Hematopoietic multipotent progenitor cell treated with erythropoietin and hydrocortisone succinate and interleukin-3 and kit ligand, for 4 days (in vitro differentiated cells): Measurements from ENCODE around the gene CCL11.
"Not testable (repeated sequence)": the region's sequence is repeated elsewhere in the genome, so short reads cannot be mapped to it uniquely, and the experiment has no call there.

ENCODE experiments used
- DNase-seq: peaks from one replicate; pipeline ENCODE4 v3.0.0-alpha.2; 2015

The CCL11 gene

DNA sequence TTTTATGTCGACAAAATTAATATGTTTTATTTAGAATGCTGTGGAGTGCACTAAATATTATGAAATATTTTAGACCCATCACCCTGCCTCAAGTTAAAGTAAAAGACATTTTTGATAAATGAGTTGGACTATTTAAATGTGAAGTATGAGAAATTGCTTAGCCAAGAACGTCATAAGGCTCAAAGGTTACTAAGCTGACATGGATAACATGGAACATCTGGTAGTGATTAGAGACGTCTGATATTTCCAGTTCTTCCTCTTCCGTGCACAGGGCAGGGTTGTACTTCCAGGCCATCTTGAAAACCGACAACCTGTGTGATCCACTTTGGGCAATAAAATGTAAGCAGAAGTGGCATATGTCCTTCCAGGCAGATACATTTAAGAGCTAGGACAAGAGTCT, 26.5 kb downstream of the CCL11 start:
- no peak for DNase-seq

- no peak for DNase-seq
These were observed 27.6 kb downstream of the CCL11 start for GRCh38 chr17:34313164-34313563.

- peak; percentile 13 for DNase-seq
These were observed 28.7 kb downstream of the CCL11 start for GRCh38 chr17:34314279-34314678.

- DNase-seq: peak; percentile 59
These were observed 32.9 kb downstream of the CCL11 start for GRCh38 chr17:34318474-34318873.

GRCh38 chr17:34319039-34319483, 33.5 kb downstream of the CCL11 start, which contains the start of gene CCL8:
Gene CCL8, plus strand, starts transcription at chr17:34319435. Its CDS starts 67 bp downstream, at chr17:34319502.
- no peak for DNase-seq

- no peak for DNase-seq
These were observed 36.4 kb downstream of the CCL11 start for GRCh38 chr17:34321964-34322363.

DNA sequence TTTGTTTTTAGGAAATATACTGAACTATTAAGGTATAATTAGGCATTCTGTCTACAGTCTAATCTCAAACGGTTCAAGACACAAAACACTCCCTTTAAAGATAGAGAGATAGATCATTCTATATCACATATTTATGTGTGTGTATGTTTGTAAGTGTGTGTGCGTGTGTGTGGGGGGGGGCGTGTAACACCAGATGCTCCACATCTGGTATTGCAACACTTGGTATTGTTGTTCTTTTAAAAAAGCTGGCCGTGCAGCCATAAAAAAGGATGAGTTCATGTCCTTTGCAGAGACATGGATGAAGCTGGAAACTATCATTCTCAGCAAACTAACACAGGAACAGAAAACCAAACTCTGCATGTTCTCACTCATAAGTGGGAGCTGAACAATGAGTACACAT, 42.0 kb downstream of the CCL11 start:
- DNase-seq: not testable (repeated sequence)

- DNase-seq: no peak
These were observed 52.2 kb downstream of the CCL11 start for GRCh38 chr17:34337701-34338100.
